ENCODE data around the gene IDH2.

IDH2 gene

DNA sequence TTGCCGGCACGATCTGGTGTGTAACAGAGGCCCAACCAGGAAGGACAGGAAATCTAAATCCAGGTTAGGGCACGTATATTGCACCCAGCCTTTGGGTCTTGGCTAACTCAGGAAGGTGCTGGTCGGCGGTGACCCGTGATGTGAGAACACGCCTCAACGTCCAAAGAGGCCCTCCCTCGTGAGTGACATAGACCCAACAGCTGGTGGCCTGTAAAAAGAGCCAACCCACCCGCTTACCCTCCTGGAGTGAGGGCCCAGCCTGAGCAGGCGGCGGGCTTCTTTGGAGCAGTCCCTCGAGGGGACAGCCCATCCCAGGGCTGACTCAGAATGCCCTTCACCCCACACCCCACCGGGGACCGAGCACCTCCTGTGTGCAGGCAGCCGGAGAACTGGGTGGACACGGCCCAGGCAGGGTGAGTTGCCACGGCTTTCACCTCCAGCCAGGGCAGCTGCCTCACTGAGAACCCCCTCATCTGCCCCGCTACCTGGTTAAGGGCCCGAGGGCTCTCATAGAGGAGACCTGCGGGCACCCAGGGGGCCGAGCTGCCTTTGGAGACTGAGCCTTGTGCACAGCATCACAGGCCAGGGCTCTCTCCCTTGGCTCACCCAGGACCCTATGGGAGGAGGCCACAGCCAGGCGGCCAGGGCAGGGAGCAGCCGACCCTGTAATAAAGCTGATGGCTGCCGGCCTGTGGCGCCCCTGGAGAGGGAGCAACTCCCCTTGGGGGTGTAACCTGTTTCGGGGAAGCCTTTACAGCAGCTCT lies 59.3 kb downstream of the IDH2 start:
- DNase-seq (ENCODE audit: low read depth), result no peak

DNA sequence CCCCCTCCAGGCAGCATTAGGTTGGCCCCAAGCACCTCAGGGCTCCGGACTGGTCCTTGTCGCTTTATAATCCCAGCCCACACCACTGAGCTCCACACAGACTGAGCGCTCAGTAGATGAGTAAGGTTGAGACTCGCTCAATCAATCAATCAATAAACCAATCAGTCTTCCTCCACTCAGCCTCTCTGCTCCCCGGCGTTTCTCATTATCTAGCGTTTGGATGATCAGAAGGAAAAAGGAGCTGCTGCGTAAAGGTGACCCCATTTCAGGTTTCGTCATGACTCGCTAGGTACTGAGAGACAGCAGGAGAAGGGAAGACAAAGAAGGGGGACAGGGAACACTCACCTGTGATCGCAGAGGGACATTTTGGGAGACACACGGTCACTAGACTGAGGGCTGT lies 59.9 kb downstream of the IDH2 start:
- DNase-seq (ENCODE audit: low read depth), result no peak

DNA sequence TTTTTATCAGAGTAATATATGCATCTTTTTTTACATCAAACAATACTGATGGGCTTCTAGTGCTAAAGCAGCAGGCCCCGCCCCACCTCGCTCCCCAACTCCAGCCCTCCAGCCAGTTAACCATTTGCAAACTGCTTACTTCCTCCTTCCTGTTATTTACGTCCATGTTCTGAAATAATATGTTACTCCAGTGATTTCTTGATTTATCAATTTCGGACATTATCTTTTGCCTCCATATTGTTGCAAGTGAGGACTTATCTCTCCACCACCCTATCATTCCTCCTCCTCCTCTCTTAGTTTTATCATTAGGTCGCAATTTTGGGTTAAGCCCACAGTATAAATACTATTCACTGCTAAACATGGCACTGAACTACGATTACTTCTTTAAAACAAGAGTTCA lies 61.6 kb downstream of the IDH2 start:
- no peak for DNase-seq (ENCODE audit: low read depth)

DNA sequence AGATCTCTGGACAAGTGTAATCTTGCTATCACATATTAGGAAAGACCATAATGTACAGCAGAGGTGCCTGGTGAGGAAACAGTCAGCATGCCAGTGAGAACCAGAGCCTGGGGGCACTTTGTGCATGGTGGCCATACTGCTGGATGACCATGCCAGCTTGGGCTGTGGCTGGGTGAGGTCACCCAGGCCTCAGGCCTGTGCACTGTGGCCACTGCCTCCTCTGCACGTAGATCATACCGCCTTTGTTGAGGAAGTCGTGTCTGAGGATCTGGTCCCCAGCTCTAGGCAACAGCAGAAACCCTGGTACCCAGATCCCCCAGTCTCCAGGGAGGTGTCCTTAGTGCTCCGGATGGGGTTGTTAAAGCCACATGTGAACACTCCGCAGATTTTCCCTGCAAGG lies 62.3 kb downstream of the IDH2 start:
- DNase-seq (ENCODE audit: low read depth), result no peak

DNA sequence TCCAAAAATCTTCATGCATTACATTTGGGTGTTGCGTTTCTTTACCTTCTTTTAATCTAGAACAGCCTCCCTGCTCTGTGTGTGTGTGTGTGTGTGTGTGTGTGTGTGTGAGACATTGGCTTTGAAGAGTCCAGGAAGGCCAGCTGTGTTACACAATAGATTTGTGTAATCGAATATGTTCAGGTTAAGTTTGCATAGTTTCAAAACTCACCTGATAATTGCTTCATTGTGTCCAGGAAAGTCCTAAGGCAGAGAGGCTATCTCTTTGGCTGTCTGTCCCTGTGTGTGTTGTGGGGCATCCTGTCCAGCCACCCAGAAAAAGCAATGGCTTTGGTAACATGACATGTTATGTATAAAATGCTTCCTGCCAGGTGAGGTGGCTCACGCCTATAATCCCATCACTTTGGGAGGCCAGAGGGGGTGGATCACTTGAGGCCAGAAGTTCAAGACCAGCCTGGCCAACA lies 63.6 kb downstream of the IDH2 start:
- no peak for DNase-seq (ENCODE audit: low read depth)

DNA sequence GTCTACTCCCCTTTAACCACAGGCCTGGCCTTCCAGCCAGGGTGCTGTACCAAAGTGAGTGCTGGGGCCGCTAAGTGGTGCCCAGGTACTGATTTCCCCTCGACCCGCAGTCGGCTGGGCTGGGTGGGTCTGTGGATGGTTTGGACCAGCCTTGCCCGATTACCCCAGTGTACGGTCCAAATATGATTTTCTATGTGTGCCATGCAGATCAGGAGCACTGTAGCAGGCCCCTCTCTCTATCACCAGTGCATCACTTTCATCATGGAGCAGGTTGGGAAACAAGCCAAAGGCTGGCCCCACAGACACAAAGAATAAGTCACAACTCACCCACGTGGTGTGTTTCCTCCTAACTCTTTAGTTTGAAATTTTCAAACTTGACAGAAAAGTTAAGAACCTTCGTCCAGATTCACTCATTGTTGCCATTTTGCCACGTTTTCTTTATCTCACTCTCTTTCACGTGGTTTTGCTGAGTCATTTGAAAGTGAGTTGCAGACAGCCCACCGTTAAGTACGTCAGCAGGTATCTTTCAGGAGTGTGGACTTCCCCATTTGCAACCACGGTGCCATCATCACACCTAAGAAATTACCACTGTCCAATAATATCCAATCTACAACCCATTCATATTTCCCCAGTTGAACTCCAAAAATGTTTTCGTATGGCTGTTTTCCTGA lies 64.2 kb downstream of the IDH2 start:
- DNase-seq (ENCODE audit: low read depth), result no peak

DNA sequence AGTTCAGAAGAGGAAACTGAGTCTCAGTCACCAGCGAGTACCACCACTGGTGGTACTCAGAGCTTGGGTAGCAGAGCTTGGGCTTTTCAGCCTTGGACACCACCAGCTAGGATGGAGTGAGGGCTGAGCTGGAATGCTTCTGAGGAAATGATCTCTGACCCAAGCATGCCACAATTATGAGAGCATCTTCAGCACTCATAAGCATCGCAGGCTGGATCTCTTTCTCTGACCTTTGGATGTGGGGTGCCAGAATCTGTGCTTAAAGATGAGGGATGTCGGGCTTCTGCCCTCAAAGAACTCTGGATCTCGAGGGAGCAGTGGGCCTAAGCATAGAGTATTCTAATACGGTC lies 64.8 kb downstream of the IDH2 start:
- DNase-seq (ENCODE audit: low read depth), result no peak

DNA sequence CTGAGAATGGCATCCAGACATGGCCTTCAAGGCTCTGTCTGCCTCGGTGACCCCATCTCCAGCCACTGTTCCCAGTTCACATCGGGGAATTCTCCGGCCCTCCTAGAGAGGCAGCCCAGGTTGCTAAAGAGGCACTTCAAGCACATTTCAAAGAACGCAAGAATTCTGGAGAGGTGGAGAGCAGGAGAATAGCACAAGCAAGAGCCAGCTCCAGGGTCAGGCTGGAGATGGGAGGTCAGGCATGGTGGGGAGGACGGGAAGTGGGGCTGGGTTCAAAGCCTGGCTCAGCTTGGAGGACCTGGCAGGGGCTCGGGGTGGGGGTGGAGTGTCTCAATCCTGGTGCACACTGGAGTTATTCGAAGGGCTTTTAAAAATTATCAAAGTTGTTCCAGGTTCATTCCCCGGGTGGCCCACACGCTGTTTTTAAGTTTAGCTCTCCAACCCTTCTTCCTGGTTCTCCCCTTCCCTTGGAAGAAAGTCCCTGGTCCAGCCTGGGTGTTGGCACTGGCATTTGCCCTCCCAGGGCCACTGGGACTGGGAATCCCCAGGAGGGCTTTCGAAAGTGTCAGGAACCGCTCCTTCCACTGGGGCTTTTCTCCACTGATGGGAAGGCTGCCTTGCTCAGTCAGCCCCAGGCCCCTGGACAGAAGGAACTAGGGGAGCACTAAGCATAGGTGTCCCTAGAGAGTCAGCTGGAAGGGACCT lies 65.3 kb downstream of the IDH2 start:
- no peak for DNase-seq (ENCODE audit: low read depth)

DNA sequence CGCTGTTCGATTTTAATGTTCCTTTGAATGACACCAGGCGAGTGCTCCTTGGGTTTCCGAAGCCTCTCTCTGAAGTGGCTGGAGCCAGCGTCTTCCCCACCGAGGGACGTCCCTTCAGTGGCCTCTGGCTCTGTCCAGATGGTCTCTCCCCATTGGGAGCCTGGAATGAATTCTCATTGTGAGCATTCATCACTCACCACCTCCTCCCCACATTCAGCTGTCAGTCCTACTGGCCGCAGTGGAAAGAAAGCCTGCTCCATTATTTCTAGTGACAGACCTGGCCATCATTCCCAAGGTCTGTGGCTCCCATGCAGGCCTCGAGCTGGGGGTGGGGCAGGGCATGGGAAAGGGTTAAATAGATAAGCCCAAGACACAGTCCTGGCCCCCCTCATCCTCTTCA lies 65.9 kb downstream of the IDH2 start:
- DNase-seq (ENCODE audit: low read depth), result no peak

DNA sequence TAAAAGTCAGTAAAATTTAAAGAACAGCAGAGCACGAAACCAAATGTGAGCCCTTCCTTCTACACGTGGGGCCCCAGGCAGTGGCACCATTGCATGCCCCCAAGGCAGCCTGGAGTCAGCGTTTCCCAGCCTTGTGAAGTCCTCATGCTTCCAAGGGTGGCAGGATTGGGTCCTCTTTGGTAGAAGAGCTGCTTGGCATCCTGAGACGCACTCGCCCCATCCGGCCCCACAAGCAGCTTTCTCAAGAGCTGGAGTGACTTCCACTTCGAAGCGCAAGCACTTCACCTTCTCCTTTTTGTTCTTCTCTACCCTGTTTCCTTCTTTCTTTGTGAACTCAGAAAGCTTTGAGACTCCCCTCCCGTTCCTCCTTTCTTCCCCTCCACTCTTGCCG lies 66.4 kb downstream of the IDH2 start:
- no peak for DNase-seq (ENCODE audit: low read depth)

DNA sequence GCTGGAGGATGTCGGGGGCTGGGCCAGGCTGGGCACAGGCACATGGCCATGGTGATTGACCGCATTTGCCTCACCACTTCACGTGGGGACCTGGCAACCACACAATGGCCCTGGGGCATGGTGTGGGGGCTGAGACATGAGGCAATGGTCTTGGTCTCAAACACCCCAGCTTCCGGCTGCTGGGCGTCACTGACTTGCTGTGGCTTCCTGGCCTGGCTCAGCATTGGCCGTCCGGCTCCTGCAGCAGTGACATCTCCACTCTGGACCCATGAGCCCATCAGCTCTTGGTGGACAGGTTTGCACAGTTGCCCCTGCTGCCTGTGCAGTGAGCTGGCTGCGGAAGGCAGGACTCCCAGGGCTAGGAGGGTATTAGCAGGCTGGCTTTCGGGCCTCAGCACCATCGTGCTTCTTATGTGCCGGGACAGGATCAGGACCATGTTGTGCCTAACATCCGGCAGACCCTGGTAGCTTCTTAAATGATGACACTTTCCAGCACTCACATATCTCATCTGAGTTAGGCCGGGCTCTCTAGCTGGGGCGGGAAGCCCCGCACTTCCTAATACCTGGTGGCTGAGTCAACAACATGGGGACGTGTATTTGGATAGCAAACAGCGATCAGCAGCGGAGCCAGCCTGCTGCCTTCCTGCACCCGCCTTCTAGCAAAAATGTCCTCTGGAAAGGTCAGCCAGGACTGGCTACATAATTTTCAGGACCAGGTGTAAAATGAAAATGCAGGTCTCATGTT lies 67.0 kb downstream of the IDH2 start:
- DNase-seq (ENCODE audit: low read depth), result no peak

DNA sequence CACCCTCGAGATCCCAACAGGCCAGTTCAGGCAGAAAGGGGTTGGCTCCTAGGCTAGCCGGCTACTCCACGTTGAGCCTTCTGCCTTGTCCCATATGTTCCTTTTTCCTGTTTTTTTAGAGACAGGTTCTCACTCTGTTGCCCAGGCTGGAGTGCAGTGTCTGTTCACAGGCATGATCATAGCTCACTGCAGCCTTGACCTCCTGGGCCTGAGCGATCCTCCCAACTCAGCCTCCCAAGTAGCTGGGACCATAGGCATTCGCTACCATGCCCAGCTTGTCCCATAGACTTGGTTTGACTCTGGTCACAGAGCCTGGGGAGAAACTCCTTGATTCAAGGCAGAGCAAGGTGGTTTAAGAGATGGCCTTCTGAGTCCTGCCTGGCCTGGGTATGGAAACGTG lies 68.8 kb downstream of the IDH2 start:
- DNase-seq (ENCODE audit: low read depth), result no peak
